WI38 (cell line): Measurements from ENCODE around the gene CUX1.

Source experiments
- H3K4me3 ChIP-seq: 2 replicates; pipeline ENCODE4 v1.5.1; 2011; ENCODE audit warnings: low read depth, mild to moderate bottlenecking, control low read depth, low read length
- TF ChIP-seq, protein P1 (sequence below): IDR thresholded peaks from 2 replicates; pipeline ENCODE4 v1.5.1; 2012; ENCODE audit warnings: low read depth, mild to moderate bottlenecking, control low read depth, low read length

CUX1 gene

DNA sequence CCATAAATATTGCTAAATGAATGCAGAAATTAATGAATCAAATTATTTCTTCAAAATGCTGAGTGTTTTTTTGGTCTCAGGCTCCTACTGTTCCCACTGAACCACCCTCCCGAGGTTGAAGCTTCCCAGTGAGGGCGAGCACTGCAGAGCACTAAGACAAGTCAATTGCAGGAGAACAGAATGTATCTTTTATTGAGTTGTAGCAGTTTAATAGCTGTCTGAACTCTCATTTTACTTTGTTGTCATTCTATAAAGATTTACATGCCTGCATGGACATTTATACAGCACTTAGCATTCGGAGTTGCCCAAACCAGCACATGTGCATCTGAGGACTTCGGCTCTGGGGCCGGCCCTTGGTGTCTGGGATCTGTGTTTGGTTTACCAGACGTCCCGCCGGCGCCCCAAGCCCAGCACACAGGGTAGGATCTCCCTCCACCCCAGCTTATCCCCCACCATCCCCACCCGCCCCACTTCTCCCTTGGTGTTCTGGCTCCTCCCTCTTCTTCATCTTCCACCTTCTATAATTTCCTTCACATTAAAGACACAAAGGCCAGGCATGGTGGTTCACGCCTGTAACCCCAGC lies 258.2 kb downstream of the CUX1 start:
- TF ChIP-seq, protein P1, sequence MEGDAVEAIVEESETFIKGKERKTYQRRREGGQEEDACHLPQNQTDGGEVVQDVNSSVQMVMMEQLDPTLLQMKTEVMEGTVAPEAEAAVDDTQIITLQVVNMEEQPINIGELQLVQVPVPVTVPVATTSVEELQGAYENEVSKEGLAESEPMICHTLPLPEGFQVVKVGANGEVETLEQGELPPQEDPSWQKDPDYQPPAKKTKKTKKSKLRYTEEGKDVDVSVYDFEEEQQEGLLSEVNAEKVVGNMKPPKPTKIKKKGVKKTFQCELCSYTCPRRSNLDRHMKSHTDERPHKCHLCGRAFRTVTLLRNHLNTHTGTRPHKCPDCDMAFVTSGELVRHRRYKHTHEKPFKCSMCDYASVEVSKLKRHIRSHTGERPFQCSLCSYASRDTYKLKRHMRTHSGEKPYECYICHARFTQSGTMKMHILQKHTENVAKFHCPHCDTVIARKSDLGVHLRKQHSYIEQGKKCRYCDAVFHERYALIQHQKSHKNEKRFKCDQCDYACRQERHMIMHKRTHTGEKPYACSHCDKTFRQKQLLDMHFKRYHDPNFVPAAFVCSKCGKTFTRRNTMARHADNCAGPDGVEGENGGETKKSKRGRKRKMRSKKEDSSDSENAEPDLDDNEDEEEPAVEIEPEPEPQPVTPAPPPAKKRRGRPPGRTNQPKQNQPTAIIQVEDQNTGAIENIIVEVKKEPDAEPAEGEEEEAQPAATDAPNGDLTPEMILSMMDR = no peak
- no peak overlapping the region for H3K4me3 ChIP-seq

DNA sequence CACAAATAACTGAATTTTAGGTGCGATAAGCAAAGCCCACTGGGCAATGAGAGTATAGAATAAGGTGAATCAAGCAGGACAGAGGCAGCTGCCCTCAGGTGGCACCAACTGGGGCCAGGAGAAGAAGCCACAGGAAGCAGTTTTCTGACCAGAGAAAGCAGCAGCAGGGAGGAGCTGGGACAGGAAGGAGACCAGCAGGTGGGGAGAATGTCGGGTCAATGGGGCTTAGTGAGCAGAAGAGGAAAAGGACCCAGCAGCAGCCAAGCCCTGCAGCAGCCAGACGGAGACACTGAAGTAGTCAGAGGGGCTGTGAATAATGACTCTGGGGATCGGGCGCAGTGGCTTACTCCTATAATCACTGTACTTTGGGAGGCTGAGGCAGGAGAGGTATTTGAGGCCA lies 259.7 kb downstream of the CUX1 start:
- TF ChIP-seq, protein P1 = no peak

DNA sequence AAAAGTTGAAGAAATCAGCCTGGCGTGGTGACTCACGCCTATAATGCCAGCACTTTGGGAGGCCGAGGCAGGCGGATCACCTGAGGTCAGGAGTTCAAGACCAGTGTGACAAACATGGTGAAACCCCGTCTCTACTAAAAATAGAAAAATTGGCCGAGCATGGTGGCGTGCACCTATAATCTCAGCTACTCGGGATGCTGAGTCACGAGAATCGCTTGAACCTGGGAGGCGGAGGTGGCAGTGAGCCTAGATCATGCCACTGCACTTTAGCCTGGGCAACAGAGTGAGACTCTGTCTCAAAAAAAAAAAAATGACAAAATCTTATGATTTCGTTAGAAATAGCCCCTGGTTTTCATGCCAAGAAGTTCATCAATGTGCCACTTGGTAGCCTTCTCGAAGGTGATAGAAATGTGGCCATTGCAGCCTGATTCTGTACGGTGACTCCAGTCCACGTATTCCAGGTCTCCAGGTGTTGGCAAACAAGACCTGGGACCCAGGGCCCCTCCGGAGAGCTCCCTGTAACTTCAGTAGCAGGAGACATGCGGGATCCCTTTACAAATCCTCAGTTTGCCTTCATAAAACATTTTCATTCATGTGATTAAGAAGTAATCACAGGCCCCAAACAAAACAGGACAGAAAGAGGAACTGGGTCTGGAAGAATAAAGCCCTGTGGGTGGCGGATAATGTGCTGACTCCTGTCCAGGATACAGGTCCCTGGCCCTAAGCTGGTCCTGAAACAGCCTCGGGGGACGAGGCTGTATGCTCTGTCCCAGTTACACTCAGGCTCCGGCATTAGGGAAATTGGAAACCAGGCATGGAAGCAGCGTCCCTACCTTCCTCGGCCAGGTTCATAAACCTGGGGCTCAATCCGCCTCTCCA lies 262.0 kb downstream of the CUX1 start:
- TF ChIP-seq, protein P1 = no peak

More for the DNA sequence above, 259.7 kb downstream of the CUX1 start:
- no peak overlapping the region for H3K4me3 ChIP-seq

DNA sequence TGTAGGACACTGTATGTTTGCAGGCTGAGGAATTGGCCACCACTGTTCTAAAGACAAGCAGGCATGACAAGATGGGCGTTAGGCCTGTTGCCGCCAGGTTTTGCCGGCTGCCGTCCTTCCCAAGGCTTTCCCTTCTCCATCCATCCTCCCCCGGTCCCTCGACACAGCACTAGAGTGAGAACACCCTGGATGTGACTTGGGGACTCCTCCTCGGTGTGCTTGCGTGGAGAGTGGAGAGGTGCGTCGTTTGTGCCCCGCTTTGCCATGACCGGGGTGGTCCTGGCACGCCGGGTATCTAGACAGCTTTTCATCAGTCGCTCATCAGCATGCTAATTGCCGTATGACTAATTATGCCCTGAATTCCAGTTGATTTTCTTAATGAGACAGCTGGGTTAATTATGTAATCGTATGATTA lies 262.6 kb downstream of the CUX1 start:
- TF ChIP-seq, protein P1 = no peak
- no peak overlapping the region for H3K4me3 ChIP-seq

More for the DNA sequence above, 262.0 kb downstream of the CUX1 start:
- H3K4me3 ChIP-seq = no peak overlapping the region

DNA sequence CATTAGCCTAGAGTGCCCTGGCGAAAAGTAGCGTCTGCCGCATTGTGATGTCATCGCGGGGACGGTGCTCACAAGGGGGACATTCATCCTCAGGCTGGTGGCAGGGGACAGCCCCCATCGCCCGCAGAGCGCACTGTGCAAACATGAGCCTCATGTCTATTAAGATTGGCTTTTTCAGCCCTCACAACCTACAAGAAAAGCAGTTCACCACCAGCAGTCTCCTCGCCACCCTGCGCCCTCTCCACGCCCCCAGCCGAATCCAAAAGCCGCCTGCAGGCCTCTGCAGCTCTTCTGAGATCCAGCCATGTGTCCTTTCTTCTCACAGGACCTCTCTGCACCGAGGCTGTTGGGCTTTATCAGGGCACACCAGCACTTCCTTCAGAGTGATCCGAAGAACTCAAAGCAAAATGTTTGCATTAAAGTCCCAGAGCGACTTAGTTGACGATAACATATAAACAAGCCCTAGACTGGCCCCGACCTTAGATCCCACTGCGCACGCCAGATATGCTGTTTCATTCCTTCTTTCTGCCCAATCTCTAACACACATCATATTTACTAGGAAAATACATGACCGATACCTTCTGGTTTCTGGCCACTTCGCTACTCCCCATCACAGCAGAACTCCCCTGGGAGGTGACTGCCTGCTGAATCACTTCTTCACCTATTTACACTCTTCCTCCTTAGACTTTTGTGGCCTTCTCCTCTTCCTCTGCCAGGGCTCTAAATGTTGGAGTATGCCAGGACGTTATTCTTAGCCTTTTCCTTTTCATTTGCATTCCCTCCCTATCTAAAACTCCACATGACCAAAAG lies 263.2 kb downstream of the CUX1 start:
- H3K4me3 ChIP-seq = no peak overlapping the region
- TF ChIP-seq, protein P1 = no peak

DNA sequence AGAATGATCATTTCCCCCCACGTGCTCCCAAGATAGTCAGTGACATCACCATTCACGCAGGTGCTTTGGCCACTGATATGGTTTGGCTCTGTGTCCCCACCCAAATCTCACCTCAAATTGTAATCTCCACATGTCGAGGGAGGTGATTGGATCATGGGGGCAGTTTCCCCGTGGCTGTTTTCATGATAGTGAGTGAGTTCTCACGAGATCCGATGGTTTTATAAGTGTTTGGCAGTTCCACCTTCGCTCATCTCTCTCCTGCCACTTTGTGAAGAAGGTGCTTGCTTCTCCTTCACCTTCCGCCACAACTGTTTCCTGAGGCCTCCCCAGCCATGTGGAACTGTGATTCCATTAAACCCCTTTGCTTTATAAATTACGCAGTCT lies 263.8 kb downstream of the CUX1 start:
- H3K4me3 ChIP-seq = no peak overlapping the region
- TF ChIP-seq, protein P1 = no peak
